ENCODE data around the gene TMEM63B. TPM values are rescaled to one million over a fixed set of nuclear protein-coding genes. Genes with fewer than 3 reads are reported as not detected.

Gene TMEM63B
- total RNA-seq, 2 donors from 2014 or later: 7.6 to 11.9 TPM

DNA sequence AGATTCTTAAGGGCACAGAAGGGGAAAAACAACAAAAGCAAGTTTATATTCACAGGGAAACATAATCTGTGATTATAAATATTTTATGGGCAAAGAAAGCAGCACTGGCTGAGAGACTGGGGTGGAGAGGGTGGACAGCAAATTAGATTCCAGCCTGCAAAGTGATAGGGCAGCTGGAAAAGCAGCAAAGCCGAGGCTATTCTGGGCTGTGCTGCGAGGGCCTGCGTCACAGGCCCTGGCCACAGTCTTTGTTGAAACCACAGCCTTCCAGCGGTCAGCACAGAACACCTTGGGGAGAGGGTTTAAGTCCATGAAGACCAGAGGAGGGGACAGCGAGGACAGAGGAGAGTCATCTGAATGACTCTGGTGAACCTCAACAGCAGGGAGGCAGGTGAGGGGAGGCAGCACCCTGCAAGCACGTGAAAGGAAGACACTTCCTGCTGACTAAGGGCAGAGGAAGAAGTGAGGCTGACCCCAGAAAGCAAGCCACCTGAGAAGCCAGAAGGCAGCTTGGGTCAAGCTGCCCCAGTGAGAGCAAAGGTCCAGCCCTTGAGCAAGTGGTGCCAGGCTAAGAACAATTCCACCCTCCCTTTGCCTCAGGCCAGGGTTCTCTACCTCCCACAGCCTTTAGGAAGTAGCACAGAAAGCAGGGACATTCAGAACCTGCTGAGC is 17.2 kb upstream of the TMEM63B start:
- no peak overlapping the region for H3K4me3 ChIP-seq
- no peaks in the 10 kb centered on the region for H3K4me1 ChIP-seq
- ATAC-seq (no peak), DNase-seq (no peak)
- H3K9me3 ChIP-seq: no peaks in the 10 kb centered on the region
- WGBS, 2 donors: 88 to 93% methylated on average over 6 of the region's 6 CpGs
- H3K27ac ChIP-seq: no peak overlapping the region
- H3K36me3 ChIP-seq (replicated peaks in 1 of 2; ENCODE audit: insufficient read depth in 1 of 2, low read depth in 2 of 2): peaks cover 0 to 13% of the 10 kb centered on the region in 2 donors
- no peak for TF ChIP-seq POLR2A (IDR thresholded peaks at IDR 0.05)
- TF ChIP-seq, protein P1, sequence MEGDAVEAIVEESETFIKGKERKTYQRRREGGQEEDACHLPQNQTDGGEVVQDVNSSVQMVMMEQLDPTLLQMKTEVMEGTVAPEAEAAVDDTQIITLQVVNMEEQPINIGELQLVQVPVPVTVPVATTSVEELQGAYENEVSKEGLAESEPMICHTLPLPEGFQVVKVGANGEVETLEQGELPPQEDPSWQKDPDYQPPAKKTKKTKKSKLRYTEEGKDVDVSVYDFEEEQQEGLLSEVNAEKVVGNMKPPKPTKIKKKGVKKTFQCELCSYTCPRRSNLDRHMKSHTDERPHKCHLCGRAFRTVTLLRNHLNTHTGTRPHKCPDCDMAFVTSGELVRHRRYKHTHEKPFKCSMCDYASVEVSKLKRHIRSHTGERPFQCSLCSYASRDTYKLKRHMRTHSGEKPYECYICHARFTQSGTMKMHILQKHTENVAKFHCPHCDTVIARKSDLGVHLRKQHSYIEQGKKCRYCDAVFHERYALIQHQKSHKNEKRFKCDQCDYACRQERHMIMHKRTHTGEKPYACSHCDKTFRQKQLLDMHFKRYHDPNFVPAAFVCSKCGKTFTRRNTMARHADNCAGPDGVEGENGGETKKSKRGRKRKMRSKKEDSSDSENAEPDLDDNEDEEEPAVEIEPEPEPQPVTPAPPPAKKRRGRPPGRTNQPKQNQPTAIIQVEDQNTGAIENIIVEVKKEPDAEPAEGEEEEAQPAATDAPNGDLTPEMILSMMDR (IDR thresholded peaks at IDR 0.05): no peak
- H3K27me3 ChIP-seq: no peaks in the 10 kb centered on the region
- intact Hi-C loops (cut with DNase I): loop anchor here (5.0 kb wide), 1 partner anchor 37 kb away; no protein-coding TSS in a partner anchor

- Histone ChIP-seq H3K4me1 (no peaks in the 10 kb centered on the region), H3K36me3 (replicated peaks in 1 of 2; ENCODE audit: insufficient read depth in 1 of 2, low read depth in 2 of 2) (peaks cover 0 to 13% of the 10 kb centered on the region in 2 donors)
Measured at GRCh38 chr6:44110966-44111365, 16.4 kb upstream of the TMEM63B start.

DNA sequence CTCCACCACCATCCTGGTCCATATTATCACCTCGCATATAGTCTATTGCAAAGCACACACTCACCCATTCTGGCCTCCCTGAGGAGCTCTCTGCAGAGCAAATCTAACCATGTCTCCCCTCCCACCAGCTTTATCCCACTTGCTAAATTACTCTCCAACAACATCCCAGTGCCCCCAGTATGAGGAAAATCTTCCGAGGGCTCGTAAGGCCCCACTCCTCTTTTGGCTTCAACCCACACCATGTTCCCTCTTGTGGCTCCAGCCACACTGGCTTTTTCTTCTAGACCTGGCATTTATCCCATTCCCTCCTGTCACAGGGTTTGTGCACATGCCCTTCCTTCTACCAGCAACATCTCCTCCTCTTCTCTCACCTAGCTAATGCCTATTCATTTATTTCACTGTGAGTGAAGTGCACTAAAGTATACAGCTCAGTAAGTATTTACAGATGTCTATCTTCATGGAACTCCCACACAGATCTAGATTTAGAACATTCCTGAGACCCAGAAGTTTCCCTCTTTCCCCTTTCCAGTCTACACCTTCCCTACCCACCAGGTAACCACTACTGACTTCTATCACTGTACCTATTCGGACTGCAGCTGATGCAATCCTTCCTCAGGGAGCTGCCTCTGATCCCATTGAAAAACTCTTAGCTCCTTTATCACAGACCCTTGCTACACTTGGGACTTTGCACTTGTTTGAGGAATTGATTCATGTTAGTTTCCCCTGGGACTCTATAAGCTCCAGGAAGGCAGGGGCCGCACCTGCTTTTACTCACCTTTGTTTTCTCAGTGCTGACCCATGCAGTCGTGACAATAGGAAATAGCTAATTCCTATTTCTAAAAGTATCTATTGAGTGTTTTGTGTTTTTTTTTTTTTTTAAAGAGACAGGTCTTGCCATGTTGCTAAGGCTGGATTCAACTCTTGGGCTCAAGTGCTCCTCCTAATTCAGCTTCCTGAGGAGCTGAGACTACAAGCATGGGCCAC is 15.6 kb upstream of the TMEM63B start:
- WGBS, 2 donors: 70 to 83% methylated on average over 6 of the region's 6 CpGs
- H3K27me3 ChIP-seq: no peaks in the 10 kb centered on the region
- H3K4me3 ChIP-seq: no peak overlapping the region
- H3K27ac ChIP-seq: no peak overlapping the region
- H3K4me1 ChIP-seq: peaks cover 5% of the 10 kb centered on the region
- ATAC-seq: no peak
- no peak for DNase-seq
- intact Hi-C loops (cut with DNase I): loop anchor here (5.0 kb wide), 1 partner anchor 36 kb away; no protein-coding TSS in a partner anchor
- peaks cover 0 to 13% of the 10 kb centered on the region in 2 donors for H3K36me3 ChIP-seq (replicated peaks in 1 of 2; ENCODE audit: insufficient read depth in 1 of 2, low read depth in 2 of 2)
- no peaks in the 10 kb centered on the region for H3K9me3 ChIP-seq
- TF ChIP-seq, protein P1 (IDR thresholded peaks at IDR 0.05): no peak
- TF ChIP-seq POLR2A (IDR thresholded peaks at IDR 0.05): no peak

More at GRCh38 chr6:44110966-44111365, 16.4 kb upstream of the TMEM63B start:
- ATAC-seq (no peak), DNase-seq (no peak)
- 92 to 95% methylated on average over 3 of the region's 3 CpGs for WGBS, 2 donors
- TF ChIP-seq, protein P1 (IDR thresholded peaks at IDR 0.05): no peak
- no peak for TF ChIP-seq POLR2A (IDR thresholded peaks at IDR 0.05)
- no peaks in the 10 kb centered on the region for H3K27me3 ChIP-seq
- no peak overlapping the region for H3K27ac ChIP-seq
- intact Hi-C loops (cut with DNase I): loop anchor here (5.0 kb wide), 1 partner anchor 36 kb away; no protein-coding TSS in a partner anchor
- no peak overlapping the region for H3K4me3 ChIP-seq
- H3K9me3 ChIP-seq: no peaks in the 10 kb centered on the region

GRCh38 chr6:44113414-44113813 is 13.9 kb upstream of the TMEM63B start:
- no peak overlapping the region for H3K27ac ChIP-seq
- intact Hi-C loops (cut with DNase I): loop anchor here (5.0 kb wide), 1 partner anchor 34 kb away; no protein-coding TSS in a partner anchor
- TF ChIP-seq, protein P1 (IDR thresholded peaks at IDR 0.05): no peak
- no peak for TF ChIP-seq POLR2A (IDR thresholded peaks at IDR 0.05)
- H3K9me3 ChIP-seq: no peaks in the 10 kb centered on the region
- peaks cover 22% of the 10 kb centered on the region for H3K4me1 ChIP-seq
- peaks cover 0 to 13% of the 10 kb centered on the region in 2 donors for H3K36me3 ChIP-seq (replicated peaks in 1 of 2; ENCODE audit: insufficient read depth in 1 of 2, low read depth in 2 of 2)
- WGBS, 2 donors: 60 to 65% methylated on average over 3 of the region's 3 CpGs
- H3K4me3 ChIP-seq: no peak overlapping the region
- ATAC-seq (no peak), DNase-seq (no peak)
- H3K27me3 ChIP-seq: no peaks in the 10 kb centered on the region
